ENCODE measurements around the gene TNS3. TPM values are rescaled to one million over a fixed set of nuclear protein-coding genes. Genes with fewer than 3 reads are reported as not detected.

The TNS3 gene
- total RNA-seq: 34.6 and 37.1 TPM in 2 replicates

GRCh38 chr7:47581804-47582763 lies at the start of gene TNS3:
Gene TNS3 (minus strand): TSS chr7:47582111. CDS start chr7:47439636, 142,475 bp downstream.

